ENCODE results near the gene BYSL.
A peak's percentile ranks its signal among the peaks of the same experiment; 100 is the strongest.

BYSL gene

GRCh38 chr6:41895300-41896233 lies 25.7 kb upstream of the BYSL start, which contains the start of gene USP49:
TSS of gene USP49 (minus strand) at chr6:41895375. CDS start at chr6:41806983, 88,392 bp downstream.
- TF ChIP-seq CTCF (IDR thresholded peaks at IDR 0.05; ENCODE audit: low read depth, low read length), result no peak
- peak within 1 kb of the TSS; percentile 69 for H3K4me3 ChIP-seq (ENCODE audit: low read depth, low read length)

DNA sequence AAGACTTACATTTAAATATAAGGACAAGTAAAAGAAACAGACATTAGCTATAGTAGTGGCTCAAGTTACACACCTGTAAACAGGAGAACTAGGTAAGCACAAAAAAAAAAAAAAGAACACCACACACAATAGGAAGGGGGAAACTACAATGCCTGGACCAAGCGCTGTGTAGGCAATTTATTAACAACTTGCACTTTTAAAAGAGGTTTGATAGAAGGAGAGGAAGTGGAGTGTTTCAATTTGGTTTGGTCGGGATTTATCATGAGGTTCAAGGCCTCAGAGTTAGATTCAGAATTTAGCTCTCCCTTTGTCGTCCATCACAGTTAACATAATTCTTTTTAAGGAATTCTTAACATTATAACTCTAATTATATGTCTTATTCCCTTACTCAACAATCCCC lies 25.0 kb upstream of the BYSL start:
- H3K4me3 ChIP-seq (ENCODE audit: low read depth, low read length), result peak overlapping the region; percentile 69
- no peak for TF ChIP-seq CTCF (IDR thresholded peaks at IDR 0.05; ENCODE audit: low read depth, low read length)

- H3K4me3 ChIP-seq (ENCODE audit: low read depth, low read length), result no peak overlapping the region
- no peak for TF ChIP-seq CTCF (IDR thresholded peaks at IDR 0.05; ENCODE audit: low read depth, low read length)
Measured at GRCh38 chr6:41900861-41901260, 20.4 kb upstream of the BYSL start.

GRCh38 chr6:41901882-41902519 lies 19.3 kb upstream of the BYSL start:
- no peak overlapping the region for H3K4me3 ChIP-seq (ENCODE audit: low read depth, low read length)
- TF ChIP-seq CTCF (IDR thresholded peaks at IDR 0.05; ENCODE audit: low read depth, low read length), result 0 out of 2 replicates have a peak, but pooled peaks have one; percentile 13

- H3K4me3 ChIP-seq (ENCODE audit: low read depth, low read length), result no peak overlapping the region
- TF ChIP-seq CTCF (IDR thresholded peaks at IDR 0.05; ENCODE audit: low read depth, low read length), result no peak
Measured at GRCh38 chr6:41909727-41910126, 11.6 kb upstream of the BYSL start.

- H3K4me3 ChIP-seq (ENCODE audit: low read depth, low read length), result no peak overlapping the region
- TF ChIP-seq CTCF (IDR thresholded peaks at IDR 0.05; ENCODE audit: low read depth, low read length), result no peak
Measured at GRCh38 chr6:41914343-41914742, 7.0 kb upstream of the BYSL start.
